Panc1 (cell line): ENCODE data around the gene ERVV-1. TPM values are rescaled to one million over a fixed set of nuclear protein-coding genes. Genes with fewer than 3 reads are reported as not detected.

Experiments
- ATAC-seq: fragments of 200-7000 bp; cut with Tn5 transposase; 2 replicates; pipeline ENCODE4 v1.9.1; 2020; ENCODE audit warnings: mild to moderate bottlenecking, moderate library complexity
- BruUV-seq: library from RNA; stranded (reverse); fragments of 400-500 nt; replicated peaks from 2 replicates; lab custom pipeline; 2021; lab: Mats Ljungman, UMichigan
- CTCF ChIA-PET: fragments of 300-600 bp; sonication (Branson Sonifier 250); formaldehyde crosslinking; loops from one replicate; lab custom pipeline; 2022; ENCODE audit warnings: antibody characterized with exemption; lab: Charles Lee
- POLR2A ChIA-PET: fragments of 300-600 bp; sonication (Branson Sonifier 250); formaldehyde crosslinking; loops from one replicate; lab custom pipeline; 2022; ENCODE audit warnings: antibody characterized with exemption; lab: Charles Lee
- DNase-seq: peaks from one replicate; pipeline ENCODE4 v3.0.0-alpha.2; 2010; ENCODE audit warnings: low read depth, low spot score
- H3K27ac ChIP-seq: 2 replicates; pipeline ENCODE4 v1.5.1; 2011; ENCODE audit warnings: mild to moderate bottlenecking, low read length, inconsistent platforms
- H3K27me3 ChIP-seq: fragments of 200-500 bp; sonication (Bioruptor generic); 2 replicates; pipeline ENCODE4 v1.6.0; 2014; ENCODE audit warnings: low read length, inconsistent platforms; ENCODE audit not compliant: control insufficient read depth, insufficient read depth
- H3K36me3 ChIP-seq: fragments of 200-500 bp; sonication (Bioruptor generic); 2 replicates; pipeline ENCODE4 v1.5.1; 2014; ENCODE audit warnings: inconsistent platforms, mild to moderate bottlenecking, low read length, moderate library complexity; ENCODE audit not compliant: control insufficient read depth, insufficient read depth
- H3K4me1 ChIP-seq: 2 replicates; pipeline ENCODE4 v1.5.1; 2011; ENCODE audit warnings: inconsistent platforms, mild to moderate bottlenecking, low read length, moderate library complexity; ENCODE audit not compliant: control insufficient read depth, insufficient read depth
- H3K4me3 ChIP-seq, 2 experiments: 2 replicates each; pipeline ENCODE4 v1.5.1; 2011 to 2012; ENCODE audit warnings: low read depth in 2 of 2, low read length in 2 of 2, mild to moderate bottlenecking in 2 of 2, inconsistent platforms in 1 of 2, moderate library complexity in 1 of 2
- H3K9me3 ChIP-seq: fragments of 200-500 bp; sonication (Bioruptor generic); 2 replicates; pipeline ENCODE4 v1.5.1; 2014; ENCODE audit warnings: low read depth, mild to moderate bottlenecking, inconsistent platforms, low read length, moderate library complexity; ENCODE audit not compliant: control insufficient read depth, insufficient read depth
- POLR2AphosphoS5 ChIP-seq: IDR thresholded peaks from 2 replicates; pipeline ENCODE4 v1.6.1; 2012; ENCODE audit warnings: mild to moderate bottlenecking, low read depth, low read length, moderate library complexity
- SIN3A ChIP-seq: IDR thresholded peaks from 2 replicates; pipeline ENCODE4 v1.6.1; 2012; ENCODE audit warnings: low read depth, mild to moderate bottlenecking, low read length, moderate library complexity, borderline replicate concordance; ENCODE audit not compliant: insufficient read depth
- TCF7L2 ChIP-seq: IDR thresholded peaks from 2 replicates; pipeline ENCODE4 v1.6.1; 2011; ENCODE audit warnings: mild to moderate bottlenecking, low read depth, low read length, inconsistent platforms
- in situ Hi-C: cut with HindIII; loops from 2 replicates; pipeline ENCODE4 v1.10.0; 2016; ENCODE audit warnings: low sequenced_read_pairs, low pct_unique_long_range_greater_than_20kb
- intact Hi-C: fragments of 100-400 bp; cut with micrococcal nuclease; formaldehyde crosslinking; loops from one replicate; pipeline ENCODE4 v1.10.0; 2022; ENCODE audit not compliant: unreplicated experiment
- total RNA-seq: library from RNA; stranded (reverse); gene quantifications from one replicate; pipeline ENCODE4 v1.2.1, GENCODE V29; 2021; ENCODE audit not compliant: unreplicated experiment
- TF ChIP-seq, protein P1 (sequence below): fragments of 450-650 bp; IDR thresholded peaks from 2 replicates; pipeline ENCODE4 v1.5.1; 2017; ENCODE audit warnings: mild to moderate bottlenecking
- TF ChIP-seq, protein P2 (sequence below), 2 experiments: IDR thresholded peaks; 2 replicates each; pipeline ENCODE4 v1.6.1; 2011 to 2012; ENCODE audit warnings: low read depth in 2 of 2, control low read depth in 1 of 2, low read length in 1 of 2, mild to moderate bottlenecking in 1 of 2, moderate library complexity in 1 of 2; ENCODE audit not compliant: insufficient read depth in 1 of 2

Gene ERVV-1
- total RNA-seq, 1 experiment from 2014 or later = not detected

DNA sequence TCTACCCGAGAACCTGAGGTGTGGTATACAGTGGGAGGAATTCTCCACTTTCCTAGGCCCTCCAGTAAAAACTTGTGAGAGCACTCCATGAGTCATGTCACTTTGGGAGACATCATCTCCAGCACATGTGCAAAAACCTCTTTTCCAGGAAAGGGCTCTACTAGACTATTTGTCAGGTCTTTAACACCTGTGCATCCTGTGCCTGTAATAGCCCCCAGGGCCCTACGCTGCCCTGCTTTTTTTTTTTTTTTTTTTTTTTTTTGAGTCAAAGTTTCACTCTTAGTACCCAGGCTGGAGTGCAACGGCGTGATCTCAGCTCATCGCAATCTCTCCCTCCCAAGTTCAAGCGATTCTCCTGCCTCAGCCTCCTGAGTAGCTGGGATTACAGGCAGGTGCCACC, 1.7 kb upstream of the ERVV-1 start:
- ATAC-seq = no peak
- intact Hi-C loops = no loop called here
- H3K27ac ChIP-seq = no peak overlapping the region
- peaks cover 2% of the 10 kb centered on the region; the same call in 1 of the 2 replicates for H3K4me1 ChIP-seq
- no peaks in the 10 kb centered on the region for H3K27me3 ChIP-seq
- TF ChIP-seq SIN3A = no peak
- no peak overlapping the region for H3K4me3 ChIP-seq
- DNase-seq = no peak
- no peaks in the 10 kb centered on the region for H3K36me3 ChIP-seq
- no peaks in the 10 kb centered on the region for H3K9me3 ChIP-seq
- CTCF ChIA-PET = no interaction called here
- POLR2A ChIA-PET = no interaction called here
- in situ Hi-C loops = no loop called here
- no TSS peak for BruUV-seq

DNA sequence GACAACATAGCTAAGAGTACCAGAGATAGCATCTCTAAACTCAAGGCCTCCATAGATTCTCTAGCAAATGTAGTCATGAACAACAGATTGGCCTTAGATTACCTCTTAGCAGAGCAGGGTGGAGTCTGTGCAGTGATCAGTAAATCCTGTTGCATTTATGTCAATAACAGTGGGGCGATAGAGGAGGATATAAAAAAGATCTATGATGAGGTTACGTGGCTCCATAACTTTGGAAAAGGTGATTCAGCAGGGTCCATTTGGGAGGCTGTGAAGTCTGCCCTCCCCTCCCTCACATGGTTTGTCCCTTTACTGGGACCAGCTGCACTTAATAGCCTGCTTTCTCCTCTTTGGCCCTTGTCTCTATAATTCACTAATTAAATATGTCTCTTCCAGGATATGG, 1.4 kb downstream of the ERVV-1 start:
- BruUV-seq = no TSS peak
- Histone ChIP-seq H3K4me1 (peaks cover 7% of the 10 kb centered on the region; the same call in 1 of the 2 replicates), H3K27ac (no peak overlapping the region), H3K9me3 (0 out of 2 replicates have a peak, but pooled peaks cover 3% of the 10 kb centered on the region), H3K36me3 (no peaks in the 10 kb centered on the region), H3K4me3 (no peak overlapping the region), H3K27me3 (no peaks in the 10 kb centered on the region)
- CTCF ChIA-PET = no interaction called here
- TF ChIP-seq, protein P1, sequence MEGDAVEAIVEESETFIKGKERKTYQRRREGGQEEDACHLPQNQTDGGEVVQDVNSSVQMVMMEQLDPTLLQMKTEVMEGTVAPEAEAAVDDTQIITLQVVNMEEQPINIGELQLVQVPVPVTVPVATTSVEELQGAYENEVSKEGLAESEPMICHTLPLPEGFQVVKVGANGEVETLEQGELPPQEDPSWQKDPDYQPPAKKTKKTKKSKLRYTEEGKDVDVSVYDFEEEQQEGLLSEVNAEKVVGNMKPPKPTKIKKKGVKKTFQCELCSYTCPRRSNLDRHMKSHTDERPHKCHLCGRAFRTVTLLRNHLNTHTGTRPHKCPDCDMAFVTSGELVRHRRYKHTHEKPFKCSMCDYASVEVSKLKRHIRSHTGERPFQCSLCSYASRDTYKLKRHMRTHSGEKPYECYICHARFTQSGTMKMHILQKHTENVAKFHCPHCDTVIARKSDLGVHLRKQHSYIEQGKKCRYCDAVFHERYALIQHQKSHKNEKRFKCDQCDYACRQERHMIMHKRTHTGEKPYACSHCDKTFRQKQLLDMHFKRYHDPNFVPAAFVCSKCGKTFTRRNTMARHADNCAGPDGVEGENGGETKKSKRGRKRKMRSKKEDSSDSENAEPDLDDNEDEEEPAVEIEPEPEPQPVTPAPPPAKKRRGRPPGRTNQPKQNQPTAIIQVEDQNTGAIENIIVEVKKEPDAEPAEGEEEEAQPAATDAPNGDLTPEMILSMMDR = no peak
- no peak for TF ChIP-seq SIN3A
- no peak for TF ChIP-seq TCF7L2
- TF ChIP-seq POLR2AphosphoS5 = no peak
- TF ChIP-seq, protein P2, sequence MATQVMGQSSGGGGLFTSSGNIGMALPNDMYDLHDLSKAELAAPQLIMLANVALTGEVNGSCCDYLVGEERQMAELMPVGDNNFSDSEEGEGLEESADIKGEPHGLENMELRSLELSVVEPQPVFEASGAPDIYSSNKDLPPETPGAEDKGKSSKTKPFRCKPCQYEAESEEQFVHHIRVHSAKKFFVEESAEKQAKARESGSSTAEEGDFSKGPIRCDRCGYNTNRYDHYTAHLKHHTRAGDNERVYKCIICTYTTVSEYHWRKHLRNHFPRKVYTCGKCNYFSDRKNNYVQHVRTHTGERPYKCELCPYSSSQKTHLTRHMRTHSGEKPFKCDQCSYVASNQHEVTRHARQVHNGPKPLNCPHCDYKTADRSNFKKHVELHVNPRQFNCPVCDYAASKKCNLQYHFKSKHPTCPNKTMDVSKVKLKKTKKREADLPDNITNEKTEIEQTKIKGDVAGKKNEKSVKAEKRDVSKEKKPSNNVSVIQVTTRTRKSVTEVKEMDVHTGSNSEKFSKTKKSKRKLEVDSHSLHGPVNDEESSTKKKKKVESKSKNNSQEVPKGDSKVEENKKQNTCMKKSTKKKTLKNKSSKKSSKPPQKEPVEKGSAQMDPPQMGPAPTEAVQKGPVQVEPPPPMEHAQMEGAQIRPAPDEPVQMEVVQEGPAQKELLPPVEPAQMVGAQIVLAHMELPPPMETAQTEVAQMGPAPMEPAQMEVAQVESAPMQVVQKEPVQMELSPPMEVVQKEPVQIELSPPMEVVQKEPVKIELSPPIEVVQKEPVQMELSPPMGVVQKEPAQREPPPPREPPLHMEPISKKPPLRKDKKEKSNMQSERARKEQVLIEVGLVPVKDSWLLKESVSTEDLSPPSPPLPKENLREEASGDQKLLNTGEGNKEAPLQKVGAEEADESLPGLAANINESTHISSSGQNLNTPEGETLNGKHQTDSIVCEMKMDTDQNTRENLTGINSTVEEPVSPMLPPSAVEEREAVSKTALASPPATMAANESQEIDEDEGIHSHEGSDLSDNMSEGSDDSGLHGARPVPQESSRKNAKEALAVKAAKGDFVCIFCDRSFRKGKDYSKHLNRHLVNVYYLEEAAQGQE (IDR thresholded peaks at IDR 0.05; ENCODE audit: insufficient read depth in 1 of 2, low read depth in 2 of 2, low read length in 1 of 2) = no peak
- DNase-seq (no peak), ATAC-seq (no peak)
- in situ Hi-C loops (no loop called here), intact Hi-C loops (no loop called here)
- POLR2A ChIA-PET = no interaction called here

DNA sequence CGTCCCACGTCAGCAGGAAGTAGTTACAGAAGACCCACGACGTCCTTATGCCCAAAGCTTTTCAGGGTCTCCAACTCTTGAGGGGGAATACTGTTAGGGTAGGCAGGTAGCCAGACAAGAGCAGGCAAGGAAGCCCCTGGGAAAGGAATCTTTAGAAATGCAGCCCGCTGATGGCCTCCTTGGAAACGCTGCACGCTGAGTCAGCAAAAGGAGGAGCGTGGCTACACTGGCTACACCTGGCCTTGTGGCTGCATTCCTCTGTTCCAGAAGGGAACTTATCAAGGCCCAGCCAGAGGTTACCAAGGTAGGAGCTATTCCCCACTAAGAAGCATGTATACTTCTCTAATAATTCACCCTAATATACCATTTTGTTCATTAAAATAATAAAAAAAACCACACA, 2.0 kb downstream of the ERVV-1 start:
- TF ChIP-seq, protein P2 (IDR thresholded peaks at IDR 0.05; ENCODE audit: insufficient read depth in 1 of 2, low read depth in 2 of 2, low read length in 1 of 2) = no peak
- TF ChIP-seq TCF7L2 (no peak), SIN3A (no peak), POLR2AphosphoS5 (no peak)
- TF ChIP-seq, protein P1 = no peak
- ChIA-PET CTCF (no interaction called here), POLR2A (no interaction called here)
- H3K9me3 ChIP-seq = 0 out of 2 replicates have a peak, but pooled peaks cover 3% of the 10 kb centered on the region
- in situ Hi-C loops = no loop called here
- H3K4me1 ChIP-seq = peaks cover 7% of the 10 kb centered on the region; the same call in 1 of the 2 replicates
- no peak for ATAC-seq
- no TSS peak for BruUV-seq
- H3K36me3 ChIP-seq = no peaks in the 10 kb centered on the region
- H3K27ac ChIP-seq = no peak overlapping the region
- no peak for DNase-seq
- intact Hi-C loops = no loop called here
- H3K4me3 ChIP-seq = no peak overlapping the region
- no peaks in the 10 kb centered on the region for H3K27me3 ChIP-seq
